GM12878 (cell line): Measurements from ENCODE around the gene MOK. TPM values are rescaled to one million over a fixed set of nuclear protein-coding genes. Genes with fewer than 3 reads are reported as not detected.
A peak's percentile ranks its signal among the peaks of the same experiment; 100 is the strongest.

Experiments used
- ATF2 ChIP-seq: IDR thresholded peaks from 2 replicates; pipeline ENCODE4 v1.6.1; 2012; ENCODE audit warnings: low read length, inconsistent platforms
- BCL3 ChIP-seq: IDR thresholded peaks from 2 replicates; pipeline ENCODE4 v1.6.1; 2011; ENCODE audit warnings: borderline replicate concordance, low read depth, mild to moderate bottlenecking, moderate library complexity, low read length; ENCODE audit not compliant: insufficient read depth, poor library complexity, severe bottlenecking
- BHLHE40 ChIP-seq, 2 experiments: fragments of 450-650 bp in 1 of 2; IDR thresholded peaks; 2 replicates each; pipeline ENCODE4 v1.6.1; 2011 to 2017; ENCODE audit warnings: low read depth in 2 of 2, borderline replicate concordance in 1 of 2, improper control_type of control experiment in 1 of 2, low read length in 1 of 2, mild to moderate bottlenecking in 1 of 2
- BRCA1 ChIP-seq: IDR thresholded peaks from 2 replicates; pipeline ENCODE4 v1.6.1; 2011; ENCODE audit warnings: low read depth, low read length, improper control_type of control experiment
- CREM ChIP-seq: IDR thresholded peaks from 2 replicates; pipeline ENCODE4 v1.6.1; 2014; ENCODE audit warnings: antibody characterized with exemption, low read depth
- FOXK2 ChIP-seq: fragments of 450-650 bp; IDR thresholded peaks from 2 replicates; pipeline ENCODE4 v1.6.1; 2017; ENCODE audit warnings: mild to moderate bottlenecking, moderate library complexity
- FOXM1 ChIP-seq: IDR thresholded peaks from 2 replicates; pipeline ENCODE4 v1.6.1; 2012; ENCODE audit warnings: low read depth, mild to moderate bottlenecking, inconsistent platforms, low read length, moderate library complexity
- HCFC1 ChIP-seq: fragments of 150-350 bp; IDR thresholded peaks from 2 replicates; pipeline ENCODE4 v1.6.1; 2014; ENCODE audit warnings: low read length
- HSF1 ChIP-seq: fragments of 150-350 bp; IDR thresholded peaks from 2 replicates; pipeline ENCODE4 v1.6.1; 2014; ENCODE audit warnings: mild to moderate bottlenecking, low read depth, low read length
- IRF3 ChIP-seq: fragments of 450-650 bp; IDR thresholded peaks from 2 replicates; pipeline ENCODE4 v1.6.1; 2014; ENCODE audit warnings: mild to moderate bottlenecking
- MAX ChIP-seq: IDR thresholded peaks from 2 replicates; pipeline ENCODE4 v1.6.1; 2012; ENCODE audit warnings: low read depth, low read length, improper control_type of control experiment
- MEF2A ChIP-seq: IDR thresholded peaks from 2 replicates; pipeline ENCODE4 v1.6.1; 2011; ENCODE audit warnings: low read depth, mild to moderate bottlenecking, low read length, moderate library complexity; ENCODE audit not compliant: insufficient read depth
- NFIC ChIP-seq: IDR thresholded peaks from 2 replicates; pipeline ENCODE4 v1.6.1; 2012; ENCODE audit warnings: low read depth, mild to moderate bottlenecking, inconsistent platforms, low read length, moderate library complexity
- NFXL1 ChIP-seq: fragments of 450-650 bp; IDR thresholded peaks from 2 replicates; pipeline ENCODE4 v1.6.1; 2017; ENCODE audit warnings: antibody characterized with exemption, mild to moderate bottlenecking, borderline replicate concordance
- PAX5 ChIP-seq: IDR thresholded peaks from 2 replicates; pipeline ENCODE4 v1.6.1; 2011; ENCODE audit warnings: low read depth, low read length, borderline replicate concordance
- POLR2AphosphoS2 ChIP-seq: IDR thresholded peaks from 2 replicates; pipeline ENCODE4 v1.6.1; 2011; ENCODE audit warnings: low read depth, mild to moderate bottlenecking, low read length, improper control_type of control experiment, moderate library complexity
- RBBP5 ChIP-seq: fragments of 200-600 bp; sonication (generic); conservative IDR thresholded peaks from 2 replicates; pipeline ENCODE4 v1.6.1; 2016
- RUNX3 ChIP-seq: IDR thresholded peaks from 2 replicates; pipeline ENCODE4 v1.6.1; 2012; ENCODE audit warnings: low read length, inconsistent platforms
- SMAD5 ChIP-seq: IDR thresholded peaks from 2 replicates; pipeline ENCODE4 v1.6.1; 2016; ENCODE audit warnings: antibody characterized with exemption, low read depth
- SREBF1 ChIP-seq: IDR thresholded peaks from 2 replicates; pipeline ENCODE4 v1.6.1; 2012; ENCODE audit warnings: mild to moderate bottlenecking, low read length
- SREBF2 ChIP-seq: IDR thresholded peaks from 2 replicates; pipeline ENCODE4 v1.6.1; 2012; ENCODE audit warnings: mild to moderate bottlenecking, low read length
- STAT3 ChIP-seq: IDR thresholded peaks from 2 replicates; pipeline ENCODE4 v1.6.1; 2011; ENCODE audit warnings: low read depth, low read length, improper control_type of control experiment
- TCF12 ChIP-seq: IDR thresholded peaks from 2 replicates; pipeline ENCODE4 v1.6.1; 2011; ENCODE audit warnings: low read depth, mild to moderate bottlenecking, low read length
- WRNIP1 ChIP-seq: IDR thresholded peaks from 2 replicates; pipeline ENCODE4 v1.6.1; 2011; ENCODE audit warnings: low read depth, low read length, improper control_type of control experiment, borderline replicate concordance
- YBX1 ChIP-seq: fragments of 450-650 bp; IDR thresholded peaks from 2 replicates; pipeline ENCODE4 v1.6.1; 2016; ENCODE audit warnings: antibody characterized with exemption
- ZNF207 ChIP-seq: fragments of 450-650 bp; IDR thresholded peaks from 2 replicates; pipeline ENCODE4 v1.6.1; 2014; ENCODE audit warnings: antibody characterized with exemption, mild to moderate bottlenecking, borderline replicate concordance
- ZNF217 ChIP-seq: fragments of 450-650 bp; IDR thresholded peaks from 2 replicates; pipeline ENCODE4 v1.6.1; 2017; ENCODE audit warnings: antibody characterized with exemption, mild to moderate bottlenecking
- ZNF622 ChIP-seq: fragments of 450-650 bp; IDR thresholded peaks from 2 replicates; pipeline ENCODE4 v1.6.1; 2017; ENCODE audit warnings: mild to moderate bottlenecking, inconsistent platforms
- polyA plus RNA-seq, 11 experiments: library from polyadenylated mRNA; depleted of rRNA in 4 of 11; unstranded in 6 of 11; stranded (reverse) in 5 of 11; fragments of >200 nt; fragmentation: Nextera tagmentation in 4 of 11; fragmentation: Illumina TruSeq in 1 of 11; extraction: Ambion mirVana in 4 of 11; extraction: Trizol in 1 of 11; gene quantifications; 1 replicate in 1 of 11; 2 replicates in 10 of 11; pipeline versions ENCODE4 v1.2.1 to v1.2.3, GENCODE V29; 2011 to 2016; ENCODE audit warnings: inconsistent platforms in 2 of 11, missing spikeins in 2 of 11, low read depth in 1 of 11
- total RNA-seq, 4 experiments: library from RNA; depleted of rRNA in 3 of 4; stranded (reverse); fragments of >200 nt in 3 of 4; fragmentation: Illumina TruSeq in 1 of 4; extraction: Trizol in 1 of 4; gene quantifications; 2 replicates each; pipeline versions ENCODE4 v1.2.1 to v1.2.3, GENCODE V29; 2013 to 2021

Gene MOK
- total and polyA plus RNA-seq, 10 of the 15 experiments (the other 5 are each of a cell fraction or from before 2014, with no cell fraction given) = 0.10 to 3.0 (median 1.4) TPM

GRCh38 chr14:102319351-102320032 lies 14.5 kb upstream of the MOK start, which contains the start of gene ZNF839 (continued):
- no peak for TF ChIP-seq WRNIP1
- TF ChIP-seq ZNF622 = no peak
- no peak for TF ChIP-seq FOXM1
- TF ChIP-seq PAX5 = no peak
- TF ChIP-seq ZNF207 = peak; percentile 89
- no peak for TF ChIP-seq SMAD5
- no peak for TF ChIP-seq FOXK2
- peak; percentile 89; the same call in 1 of the 2 replicates for TF ChIP-seq ZNF217
- TF ChIP-seq STAT3 = no peak
- no peak for TF ChIP-seq YBX1
- TF ChIP-seq BHLHE40 (IDR thresholded peaks at IDR 0.05; ENCODE audit: borderline replicate concordance in 1 of 2, low read depth in 2 of 2, low read length in 1 of 2) = peak; percentile 26 to 79; a peak in 2 of 4 replicates
- no peak for TF ChIP-seq IRF3
- no peak for TF ChIP-seq MEF2A
- TF ChIP-seq NFIC = no peak
- TF ChIP-seq NFXL1 = 0 out of 2 replicates have a peak, but pooled peaks have one; percentile 65
- no peak for TF ChIP-seq MAX
- TF ChIP-seq BRCA1 = no peak
- TF ChIP-seq HCFC1 = peak; percentile 74
- 0 out of 2 replicates have a peak, but pooled peaks have one; percentile 48 for TF ChIP-seq POLR2AphosphoS2
- no peak for TF ChIP-seq SREBF1
- TF ChIP-seq BCL3 = no peak
- no peak for TF ChIP-seq RBBP5
- TF ChIP-seq TCF12 = 0 out of 2 replicates have a peak, but pooled peaks have one; percentile 24
- TF ChIP-seq HSF1 = no peak
- TF ChIP-seq CREM = peak; percentile 97
- no peak for TF ChIP-seq ATF2
- peak; percentile 50 for TF ChIP-seq RUNX3
- TF ChIP-seq SREBF2 = no peak
